Stimulated activated naive CD8-positive, alpha-beta T cell treated with anti-CD3 and anti-CD28 coated beads, Interleukin-15, Interleukin-2, amounts not matched to agents 100 ng/mL and 50 ng/mL, for 24 hours (primary cell): ENCODE data around the gene UBE2K.
"Not testable (repeated sequence)": the region's sequence is repeated elsewhere in the genome, so short reads cannot be mapped to it uniquely, and the experiment has no call there.

ENCODE experiments used
- H3K27ac Mint-ChIP-seq: one replicate; pipeline ENCODE4 v1.8.0; 2021; ENCODE audit warnings: mild to moderate bottlenecking, mixed read lengths
- H3K27me3 Mint-ChIP-seq: one replicate; pipeline ENCODE4 v1.8.0; 2021; ENCODE audit warnings: mixed read lengths
- H3K36me3 Mint-ChIP-seq: one replicate; pipeline ENCODE4 v1.8.0; 2021; ENCODE audit warnings: low read depth, mixed read lengths
- H3K4me1 Mint-ChIP-seq: one replicate; pipeline ENCODE4 v1.8.0; 2021; ENCODE audit warnings: low read depth, mixed read lengths
- H3K4me3 Mint-ChIP-seq: one replicate; pipeline ENCODE4 v1.8.0; 2021; ENCODE audit warnings: mild to moderate bottlenecking, mixed read lengths
- H3K9me3 Mint-ChIP-seq: one replicate; pipeline ENCODE4 v1.8.0; 2021; ENCODE audit warnings: mixed read lengths

The UBE2K gene

DNA sequence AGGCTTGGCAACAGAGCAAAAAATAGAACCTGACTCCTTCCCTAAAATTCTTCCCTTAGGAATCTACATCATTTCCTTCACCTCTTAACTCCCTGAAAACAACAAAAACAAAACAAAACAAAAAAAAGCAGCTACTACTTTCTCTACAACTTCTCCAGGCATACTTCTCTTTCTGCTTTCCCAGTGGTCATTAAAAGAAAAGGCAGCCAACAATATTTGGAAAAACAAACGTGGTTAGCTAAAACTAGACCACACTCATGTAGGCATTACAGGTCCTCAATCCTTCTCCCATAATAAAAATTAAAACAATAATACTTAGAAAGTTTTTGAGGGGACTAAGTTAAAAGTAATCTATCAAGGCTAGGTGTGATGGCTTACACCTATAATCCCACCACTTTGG, 30.2 kb upstream of the UBE2K start:
- no peaks in the 10 kb centered on the region for H3K36me3 Mint-ChIP-seq
- no peaks in the 10 kb centered on the region for H3K9me3 Mint-ChIP-seq
- no peaks in the 10 kb centered on the region for H3K27me3 Mint-ChIP-seq
- H3K4me3 Mint-ChIP-seq, result no peak overlapping the region
- H3K4me1 Mint-ChIP-seq, result no peaks in the 10 kb centered on the region
- H3K27ac Mint-ChIP-seq, result no peak overlapping the region

DNA sequence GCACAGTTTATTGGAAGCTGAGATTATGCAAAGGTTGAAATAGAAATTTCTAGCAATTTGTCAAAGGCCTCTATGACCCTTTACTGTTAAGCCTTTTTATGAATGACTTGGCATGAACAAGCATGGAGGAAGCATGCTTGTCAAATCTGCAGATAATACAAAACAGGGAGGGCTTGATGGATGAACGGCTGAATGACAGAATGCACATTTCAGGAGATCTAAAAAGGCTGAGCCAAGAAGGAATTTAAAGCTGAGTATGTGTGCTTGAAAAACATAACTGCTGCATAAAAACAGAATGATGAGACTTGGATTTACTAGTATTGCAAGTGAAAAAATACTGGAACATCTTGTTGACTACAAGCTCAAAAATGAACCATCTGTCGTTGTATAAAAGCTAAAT, 29.0 kb upstream of the UBE2K start:
- H3K36me3 Mint-ChIP-seq, result no peaks in the 10 kb centered on the region
- H3K9me3 Mint-ChIP-seq, result no peaks in the 10 kb centered on the region
- no peak overlapping the region for H3K27ac Mint-ChIP-seq

DNA sequence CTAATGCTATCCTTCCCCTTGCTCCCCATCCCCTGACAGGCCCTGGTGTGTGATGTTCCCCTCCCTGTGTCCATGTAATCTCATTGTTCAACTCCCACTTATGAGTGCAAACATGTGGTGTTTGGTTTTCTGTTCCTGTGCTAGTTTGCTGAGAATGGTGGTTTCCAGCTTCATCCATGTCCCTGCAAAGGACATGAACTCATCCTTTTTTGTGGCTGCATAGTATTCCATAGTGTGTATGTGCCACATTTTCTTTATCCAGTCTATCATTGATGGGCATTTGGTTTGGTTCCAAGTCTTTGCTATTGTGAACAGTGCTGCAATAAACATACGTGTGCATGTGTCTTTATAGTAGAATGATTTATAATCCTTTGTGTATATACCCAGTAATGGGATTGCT, 27.6 kb upstream of the UBE2K start:
- H3K27me3 Mint-ChIP-seq, H3K9me3 Mint-ChIP-seq, H3K4me3 Mint-ChIP-seq, H3K36me3 Mint-ChIP-seq, H3K4me1 Mint-ChIP-seq, H3K27ac Mint-ChIP-seq: not testable (repeated sequence)

More for the DNA sequence above, 29.0 kb upstream of the UBE2K start:
- Mint-ChIP-seq H3K4me1 (no peaks in the 10 kb centered on the region), H3K27me3 (no peaks in the 10 kb centered on the region), H3K4me3 (no peak overlapping the region)

DNA sequence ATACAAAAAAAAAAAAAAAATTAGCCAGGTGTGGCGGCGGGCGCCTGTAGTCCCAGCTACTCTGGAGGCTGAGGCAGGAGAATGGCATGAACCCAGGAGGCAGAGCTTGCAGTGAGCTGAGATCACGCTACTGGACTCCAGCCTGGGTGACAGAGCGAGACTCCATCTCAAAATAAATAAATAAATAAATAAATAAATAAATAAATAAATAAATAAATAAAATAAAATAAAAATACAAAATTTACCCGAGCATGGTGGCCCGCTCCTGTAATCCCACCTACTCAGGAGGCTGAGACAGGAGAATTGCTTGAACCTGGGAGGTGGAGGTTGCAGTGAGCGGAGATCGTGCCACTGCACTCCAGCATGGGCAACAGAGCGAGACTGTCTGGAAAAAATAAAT, 22.3 kb upstream of the UBE2K start:
- H3K27me3 Mint-ChIP-seq, H3K9me3 Mint-ChIP-seq, H3K4me3 Mint-ChIP-seq, H3K36me3 Mint-ChIP-seq, H3K27ac Mint-ChIP-seq, H3K4me1 Mint-ChIP-seq: not testable (repeated sequence)

DNA sequence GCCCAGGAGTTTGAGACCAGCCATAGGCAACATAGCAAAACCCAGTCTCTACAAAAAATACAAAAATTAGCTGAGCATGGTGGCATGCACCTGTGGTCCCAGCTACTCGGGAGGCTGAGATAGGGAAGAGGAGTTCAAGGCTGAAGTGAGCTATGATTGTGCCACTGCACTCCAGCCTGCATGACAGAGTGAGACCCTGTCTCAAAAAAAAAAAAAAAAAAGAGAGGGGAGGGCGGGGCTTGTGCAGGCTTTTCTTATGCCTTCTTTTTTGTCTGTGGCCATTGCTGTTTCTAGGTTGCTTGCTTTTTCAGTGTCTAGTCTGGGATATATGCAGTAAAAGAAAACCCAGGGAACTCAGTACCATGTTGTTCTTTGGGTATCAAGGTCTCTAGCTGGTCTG, 16.9 kb upstream of the UBE2K start:
- not testable (repeated sequence) for H3K36me3 Mint-ChIP-seq, H3K4me1 Mint-ChIP-seq, H3K27ac Mint-ChIP-seq, H3K27me3 Mint-ChIP-seq, H3K4me3 Mint-ChIP-seq, H3K9me3 Mint-ChIP-seq

DNA sequence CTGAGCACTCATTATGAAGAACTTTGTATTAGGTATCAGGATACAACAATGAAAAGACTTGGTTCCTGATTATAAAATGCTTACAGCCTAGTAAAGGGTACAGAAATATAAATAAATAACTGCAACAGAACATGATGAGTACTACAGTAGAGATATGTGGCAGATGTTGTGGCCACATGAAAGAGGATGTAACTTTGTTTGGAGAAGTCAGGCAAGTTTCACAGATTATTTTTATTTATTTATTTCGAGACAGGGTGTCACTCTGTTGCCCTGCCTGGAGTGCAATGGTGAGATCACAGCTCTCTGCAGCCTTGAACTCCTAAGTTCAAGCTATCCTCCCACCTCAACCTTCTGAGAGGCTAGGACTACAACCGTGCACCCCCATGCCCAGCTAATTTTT, 15.8 kb upstream of the UBE2K start:
- H3K27ac Mint-ChIP-seq, result no peak overlapping the region
- no peaks in the 10 kb centered on the region for H3K9me3 Mint-ChIP-seq
- H3K36me3 Mint-ChIP-seq, result no peaks in the 10 kb centered on the region
- H3K27me3 Mint-ChIP-seq, result peaks cover 4% of the 10 kb centered on the region
- no peak overlapping the region for H3K4me3 Mint-ChIP-seq
- H3K4me1 Mint-ChIP-seq, result no peaks in the 10 kb centered on the region

DNA sequence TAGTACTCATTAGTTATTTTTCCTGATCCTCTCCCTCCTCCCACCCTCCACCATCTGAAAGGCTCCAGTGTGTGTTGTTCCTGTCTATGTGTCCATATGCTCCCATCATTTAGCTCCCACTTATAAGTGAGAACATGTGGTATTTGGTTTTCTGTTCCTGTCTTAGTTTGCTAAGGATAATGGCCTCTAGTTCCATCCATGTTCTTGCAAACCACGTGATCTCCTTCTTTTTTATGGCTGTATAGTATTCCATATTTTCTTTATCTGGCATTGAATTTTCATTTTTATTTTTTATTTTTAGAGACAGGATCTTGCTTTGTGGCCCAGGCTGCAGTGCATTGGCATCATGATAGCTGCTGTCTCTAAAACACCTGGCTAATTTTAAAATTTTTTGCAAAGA, 11.9 kb upstream of the UBE2K start:
- H3K4me1 Mint-ChIP-seq, result no peaks in the 10 kb centered on the region
- no peaks in the 10 kb centered on the region for H3K36me3 Mint-ChIP-seq
- no peaks in the 10 kb centered on the region for H3K9me3 Mint-ChIP-seq
- H3K27ac Mint-ChIP-seq, result no peak overlapping the region
- H3K27me3 Mint-ChIP-seq, result no peaks in the 10 kb centered on the region
- no peak overlapping the region for H3K4me3 Mint-ChIP-seq

DNA sequence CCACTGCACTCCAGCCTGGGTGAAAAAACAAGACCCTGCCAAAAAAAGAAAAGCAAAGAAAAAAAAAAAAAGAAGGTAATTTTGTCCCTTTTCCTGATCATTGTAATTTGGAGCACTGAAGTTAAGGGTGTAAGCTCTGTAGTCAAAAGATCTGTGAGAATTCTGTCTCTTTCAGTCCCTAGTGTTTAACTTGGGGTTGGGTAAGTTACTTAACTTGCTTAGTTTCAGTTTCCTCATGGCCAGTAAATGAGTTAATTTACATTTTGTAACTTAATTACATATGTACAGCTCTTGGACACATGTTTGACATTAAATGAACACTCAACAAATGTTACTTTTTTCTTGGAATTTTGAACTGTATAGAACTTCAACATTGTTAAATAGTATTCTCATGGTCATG, 10.9 kb upstream of the UBE2K start:
- Mint-ChIP-seq H3K27ac (no peak overlapping the region), H3K4me3 (no peak overlapping the region), H3K9me3 (no peaks in the 10 kb centered on the region), H3K36me3 (no peaks in the 10 kb centered on the region), H3K27me3 (no peaks in the 10 kb centered on the region), H3K4me1 (no peaks in the 10 kb centered on the region)

DNA sequence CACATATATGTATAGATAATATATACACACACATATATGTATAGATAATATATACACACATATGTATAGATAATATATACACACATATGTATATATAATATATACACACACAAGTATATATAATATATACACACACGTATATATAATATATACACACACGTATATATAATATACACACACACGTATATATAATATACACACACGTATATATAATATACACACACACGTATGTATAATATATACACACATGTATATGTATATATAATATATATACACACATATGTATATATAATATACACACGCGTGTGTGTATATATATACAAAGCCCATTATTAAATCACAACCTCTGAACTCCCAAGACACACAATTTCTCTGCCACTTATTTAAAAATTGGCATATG, 8.0 kb upstream of the UBE2K start:
- H3K27ac Mint-ChIP-seq, result no peak overlapping the region
- no peaks in the 10 kb centered on the region for H3K36me3 Mint-ChIP-seq
- no peaks in the 10 kb centered on the region for H3K9me3 Mint-ChIP-seq
- no peaks in the 10 kb centered on the region for H3K4me1 Mint-ChIP-seq
- no peaks in the 10 kb centered on the region for H3K27me3 Mint-ChIP-seq
- H3K4me3 Mint-ChIP-seq, result no peak overlapping the region

DNA sequence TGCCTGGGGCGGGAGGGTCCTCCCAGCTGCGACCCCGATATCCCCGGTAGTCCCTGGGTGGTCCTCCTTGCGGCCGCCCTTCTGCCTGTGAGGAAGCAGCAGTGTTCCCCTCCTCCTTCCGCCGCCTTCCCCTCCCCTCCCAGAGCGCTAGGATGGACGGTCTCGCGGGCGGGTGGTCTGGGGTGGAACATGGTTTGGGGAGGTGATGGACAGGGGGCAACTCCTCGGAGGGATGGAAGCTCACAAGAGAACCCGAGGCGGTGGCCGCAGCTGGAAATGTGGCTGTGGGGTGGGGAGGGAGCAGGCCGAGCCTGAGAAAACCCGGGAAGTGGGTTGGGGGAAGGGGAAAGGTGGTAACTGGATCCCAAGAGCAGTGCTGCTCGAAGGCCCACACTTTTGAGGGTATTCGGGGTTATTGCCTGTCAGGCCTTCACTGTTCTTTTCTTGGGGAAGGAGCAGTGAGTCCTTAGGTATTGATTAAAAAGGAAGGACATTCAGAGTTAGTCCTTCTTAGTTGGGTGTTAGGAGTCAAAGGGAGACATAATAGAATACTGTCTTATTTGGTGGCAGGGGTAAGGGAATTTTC, 581 bp downstream of the UBE2K start:
- Mint-ChIP-seq H3K9me3 (no peaks in the 10 kb centered on the region), H3K36me3 (peaks cover 21% of the 10 kb centered on the region), H3K27ac (peak overlapping the region; percentile 96), H3K4me1 (peaks cover 52% of the 10 kb centered on the region), H3K4me3 (peak overlapping the region; percentile 97), H3K27me3 (no peaks in the 10 kb centered on the region)

DNA sequence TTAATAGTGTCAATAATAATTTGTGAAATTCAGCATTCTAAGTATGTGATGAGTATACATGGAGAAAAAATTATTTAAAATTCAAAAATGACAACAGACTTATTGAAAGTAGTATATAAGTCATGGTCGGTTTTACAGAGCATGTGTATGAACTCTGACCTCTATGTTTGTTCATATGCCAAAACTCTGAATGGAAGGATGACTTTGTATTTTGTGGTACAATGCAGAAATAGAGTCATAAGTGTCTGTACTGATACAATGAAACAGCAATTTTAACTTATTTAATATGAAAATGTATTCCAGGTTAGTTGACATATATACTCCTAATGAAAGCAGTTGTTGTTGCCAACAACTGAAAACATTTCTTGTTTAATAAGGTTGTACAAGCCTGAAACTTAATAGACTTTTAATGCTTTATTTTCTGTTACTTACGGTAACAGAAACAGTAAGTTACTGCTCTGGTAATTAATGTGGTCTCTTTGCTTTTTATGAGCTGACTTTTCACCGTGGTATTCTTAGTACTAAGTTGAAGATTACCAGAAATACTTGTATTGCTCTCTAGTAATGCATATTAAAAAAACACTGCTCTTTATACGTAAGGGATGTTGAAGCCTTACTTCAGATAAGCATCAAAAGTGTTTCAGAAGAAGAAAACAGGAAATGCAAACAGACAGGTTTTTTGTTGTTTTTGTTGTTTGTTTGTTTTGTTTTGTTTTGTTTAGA, 1.9 kb downstream of the UBE2K start:
- Mint-ChIP-seq H3K27ac (peak overlapping the region; percentile 64), H3K4me3 (peak overlapping the region; percentile 97), H3K27me3 (no peaks in the 10 kb centered on the region), H3K4me1 (peaks cover 52% of the 10 kb centered on the region), H3K36me3 (peaks cover 21% of the 10 kb centered on the region), H3K9me3 (no peaks in the 10 kb centered on the region)

DNA sequence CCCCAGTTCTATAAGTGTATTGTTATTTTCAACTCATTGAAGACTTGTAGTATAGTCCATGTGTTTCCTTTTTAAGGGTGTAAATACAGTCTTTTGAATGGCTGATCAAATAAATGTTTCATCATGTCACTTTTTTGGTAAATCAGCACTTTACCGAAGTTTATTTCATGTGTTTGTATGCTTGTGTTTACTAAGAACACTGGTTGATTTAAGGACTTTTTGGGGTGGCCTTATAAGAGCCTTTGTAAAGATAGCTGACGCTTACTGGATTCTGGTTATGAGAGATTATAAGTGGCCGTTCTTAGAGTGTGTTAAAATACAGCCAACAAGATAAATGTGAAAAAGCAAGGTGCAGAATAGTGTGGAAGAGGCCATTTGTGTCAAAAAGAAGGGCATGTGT, 2.6 kb downstream of the UBE2K start:
- Mint-ChIP-seq H3K9me3 (no peaks in the 10 kb centered on the region), H3K4me1 (peaks cover 54% of the 10 kb centered on the region)

DNA sequence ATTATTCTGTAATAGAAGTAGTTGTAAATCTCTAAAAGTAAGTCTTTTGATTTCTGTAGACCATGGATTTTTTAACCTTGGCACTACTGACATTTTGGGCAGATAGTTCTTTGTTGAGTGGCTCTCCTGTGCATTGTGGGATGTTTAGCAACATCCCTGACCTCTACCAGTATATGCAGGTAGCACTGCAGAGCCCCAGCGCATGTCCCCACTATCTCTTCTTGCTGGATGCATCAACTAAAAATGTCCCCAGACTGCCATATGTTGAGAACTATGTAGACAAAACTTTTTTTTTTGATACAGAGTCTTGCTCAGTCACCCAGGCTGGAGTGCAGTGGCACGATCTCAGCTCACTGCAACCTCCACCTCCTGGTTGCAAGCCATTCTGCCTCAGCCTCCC, 4.8 kb downstream of the UBE2K start:
- H3K27ac Mint-ChIP-seq, result no peak overlapping the region
- H3K27me3 Mint-ChIP-seq, result no peaks in the 10 kb centered on the region
- H3K9me3 Mint-ChIP-seq, result no peaks in the 10 kb centered on the region
- no peak overlapping the region for H3K4me3 Mint-ChIP-seq
- peaks cover 51% of the 10 kb centered on the region for H3K4me1 Mint-ChIP-seq
- peaks cover 29% of the 10 kb centered on the region for H3K36me3 Mint-ChIP-seq

More for the DNA sequence above, 2.6 kb downstream of the UBE2K start:
- Mint-ChIP-seq H3K27ac (peak overlapping the region; percentile 64), H3K27me3 (no peaks in the 10 kb centered on the region), H3K36me3 (peaks cover 25% of the 10 kb centered on the region), H3K4me3 (peak overlapping the region; percentile 97)

DNA sequence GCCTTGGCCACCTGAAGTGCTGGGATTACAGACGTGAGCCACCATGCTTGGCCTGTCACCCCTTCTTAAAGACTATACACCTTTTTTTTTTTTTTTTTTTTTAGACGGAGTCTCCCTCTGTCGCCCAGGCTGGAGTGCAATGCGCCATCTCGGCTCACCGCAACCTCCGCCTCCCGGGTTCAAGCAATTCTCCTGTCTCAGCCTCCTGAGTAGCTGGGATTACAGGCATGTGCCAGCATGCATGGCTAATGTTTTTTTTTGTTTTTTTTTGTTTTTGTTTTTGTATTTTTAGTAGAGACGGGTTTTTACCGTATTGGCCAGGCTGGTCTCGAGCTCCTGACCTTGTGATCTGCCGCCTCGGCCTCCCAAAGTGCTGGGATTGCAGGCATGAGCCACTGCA, 6.9 kb downstream of the UBE2K start:
- not testable (repeated sequence) for H3K27me3 Mint-ChIP-seq, H3K9me3 Mint-ChIP-seq, H3K4me3 Mint-ChIP-seq, H3K27ac Mint-ChIP-seq
- Mint-ChIP-seq H3K4me1 (peaks cover 57% of the 10 kb centered on the region), H3K36me3 (peaks cover 25% of the 10 kb centered on the region)

DNA sequence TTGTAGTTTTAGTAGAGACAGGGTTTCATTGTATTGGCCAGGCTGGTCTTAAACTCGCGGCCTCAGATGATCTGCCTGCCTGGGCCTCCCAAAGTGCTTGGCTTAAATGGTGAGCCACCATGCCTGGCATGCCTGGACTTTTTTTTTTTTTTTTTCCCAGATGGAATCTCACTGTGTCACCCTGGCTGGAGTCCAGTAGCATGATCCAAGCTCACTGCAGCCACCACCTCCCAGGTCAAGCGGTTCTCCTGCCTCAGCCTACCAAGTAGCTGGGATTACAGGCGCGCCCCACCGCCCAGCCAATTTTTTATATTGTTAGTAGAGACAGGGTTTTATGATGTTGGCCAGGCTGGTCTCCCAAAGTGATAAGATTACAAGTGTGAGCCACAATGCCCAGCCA, 8.4 kb downstream of the UBE2K start:
- peaks cover 18% of the 10 kb centered on the region for H3K36me3 Mint-ChIP-seq
- H3K27ac Mint-ChIP-seq, result peak overlapping the region; percentile 29
- no peaks in the 10 kb centered on the region for H3K27me3 Mint-ChIP-seq
- H3K9me3 Mint-ChIP-seq, result no peaks in the 10 kb centered on the region
- no peak overlapping the region for H3K4me3 Mint-ChIP-seq
- peaks cover 52% of the 10 kb centered on the region for H3K4me1 Mint-ChIP-seq
